NCI-H345 (cell line): Measurements from ENCODE around the gene GET4.

Source experiments
- DNase-seq: peaks from one replicate; lab custom pipeline; 2025; lab: John Stamatoyannopoulos, UW

GET4 gene

GRCh38 chr7:886626-887487, 10.5 kb downstream of the GET4 start:
- no peak for DNase-seq

- no peak for DNase-seq
These were observed 11.1 kb downstream of the GET4 start for GRCh38 chr7:887488-887820.

- DNase-seq, result no peak
These were observed 12.0 kb downstream of the GET4 start for GRCh38 chr7:888081-889024.

- no peak for DNase-seq
These were observed 12.7 kb downstream of the GET4 start for GRCh38 chr7:889025-889390.

- DNase-seq, result no peak
These were observed 13.0 kb downstream of the GET4 start for GRCh38 chr7:889391-889790.

GRCh38 chr7:890868-891267, 14.5 kb downstream of the GET4 start:
- DNase-seq, result no peak

- DNase-seq, result no peak
These were observed 14.9 kb downstream of the GET4 start for GRCh38 chr7:891291-891690.

GRCh38 chr7:891805-892204, 15.5 kb downstream of the GET4 start:
- no peak for DNase-seq

- DNase-seq, result no peak
These were observed 16.6 kb downstream of the GET4 start for GRCh38 chr7:892648-893593.

GRCh38 chr7:893686-894085, 17.3 kb downstream of the GET4 start:
- DNase-seq, result no peak

GRCh38 chr7:894164-894867, 18.0 kb downstream of the GET4 start:
- no peak for DNase-seq

- DNase-seq, result no peak
These were observed 18.6 kb downstream of the GET4 start for GRCh38 chr7:894927-895450.

GRCh38 chr7:895451-896052, 19.2 kb downstream of the GET4 start:
- DNase-seq, result no peak

- DNase-seq, result no peak
These were observed 20.2 kb downstream of the GET4 start for GRCh38 chr7:896346-897075.

- DNase-seq, result no peak
These were observed 20.7 kb downstream of the GET4 start for GRCh38 chr7:897086-897485.

GRCh38 chr7:897771-898376, 21.5 kb downstream of the GET4 start:
- no peak for DNase-seq

- no peak for DNase-seq
These were observed 22.1 kb downstream of the GET4 start for GRCh38 chr7:898460-898854.

- no peak for DNase-seq
These were observed 22.7 kb downstream of the GET4 start for GRCh38 chr7:898855-899681.

GRCh38 chr7:899806-900205, 23.5 kb downstream of the GET4 start:
- no peak for DNase-seq
